ENCODE results near the gene CFAP100. TPM values are rescaled to one million over a fixed set of nuclear protein-coding genes. Genes with fewer than 3 reads are reported as not detected.

CFAP100 gene
- total RNA-seq, 1 experiment from 2014 or later = not detected

DNA sequence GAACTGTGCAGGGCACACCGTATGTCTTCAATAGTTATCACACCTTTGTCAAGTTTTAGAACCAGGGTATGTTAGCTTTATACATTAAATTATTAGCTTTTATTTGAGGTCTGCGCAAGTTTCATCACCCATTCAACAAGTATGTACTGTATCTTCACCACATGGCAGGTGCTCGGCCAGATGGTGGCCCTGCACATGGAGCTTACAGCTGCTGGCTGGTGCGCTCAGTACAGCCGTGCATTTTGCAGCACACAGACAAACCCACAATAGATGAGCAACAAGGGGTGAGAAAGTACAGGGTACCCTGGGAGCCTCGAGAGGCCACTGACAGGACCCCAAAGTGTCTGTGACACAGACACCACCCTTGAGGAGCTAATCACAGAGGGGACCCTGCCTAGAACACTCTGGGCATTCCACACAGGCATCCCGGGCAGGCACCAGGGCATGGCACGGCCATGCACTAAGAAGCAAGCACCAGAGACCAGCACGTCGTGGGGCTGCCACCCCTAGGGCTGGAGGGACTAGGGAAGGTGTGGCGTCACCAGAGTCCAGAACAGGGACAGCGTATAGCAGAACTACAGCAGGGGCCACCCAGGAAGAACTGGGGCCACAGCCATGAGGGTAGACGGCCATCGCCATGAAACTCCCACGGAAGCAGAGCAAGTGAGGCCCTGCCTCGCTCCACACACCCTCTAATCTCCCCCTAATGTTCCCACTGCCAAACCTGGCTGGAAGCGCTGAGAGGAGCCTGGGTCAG lies 53.6 kb downstream of the CFAP100 start:
- no peak for TF ChIP-seq EZH2phosphoT487 (IDR thresholded peaks at IDR 0.05; ENCODE audit: borderline replicate concordance, low read length)
- TF ChIP-seq, protein P1, sequence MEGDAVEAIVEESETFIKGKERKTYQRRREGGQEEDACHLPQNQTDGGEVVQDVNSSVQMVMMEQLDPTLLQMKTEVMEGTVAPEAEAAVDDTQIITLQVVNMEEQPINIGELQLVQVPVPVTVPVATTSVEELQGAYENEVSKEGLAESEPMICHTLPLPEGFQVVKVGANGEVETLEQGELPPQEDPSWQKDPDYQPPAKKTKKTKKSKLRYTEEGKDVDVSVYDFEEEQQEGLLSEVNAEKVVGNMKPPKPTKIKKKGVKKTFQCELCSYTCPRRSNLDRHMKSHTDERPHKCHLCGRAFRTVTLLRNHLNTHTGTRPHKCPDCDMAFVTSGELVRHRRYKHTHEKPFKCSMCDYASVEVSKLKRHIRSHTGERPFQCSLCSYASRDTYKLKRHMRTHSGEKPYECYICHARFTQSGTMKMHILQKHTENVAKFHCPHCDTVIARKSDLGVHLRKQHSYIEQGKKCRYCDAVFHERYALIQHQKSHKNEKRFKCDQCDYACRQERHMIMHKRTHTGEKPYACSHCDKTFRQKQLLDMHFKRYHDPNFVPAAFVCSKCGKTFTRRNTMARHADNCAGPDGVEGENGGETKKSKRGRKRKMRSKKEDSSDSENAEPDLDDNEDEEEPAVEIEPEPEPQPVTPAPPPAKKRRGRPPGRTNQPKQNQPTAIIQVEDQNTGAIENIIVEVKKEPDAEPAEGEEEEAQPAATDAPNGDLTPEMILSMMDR (conservative IDR thresholded peaks at IDR 0.05; ENCODE audit: low read depth, low read length) = no peak
- no peak for TF ChIP-seq EZH2 (IDR thresholded peaks at IDR 0.05; ENCODE audit: low read length, unreplicated experiment)
- CTCF ChIA-PET = no interaction called here
- POLR2A ChIA-PET (ENCODE audit: unreplicated experiment) = no interaction called here
- H3K4me2 ChIP-seq (ENCODE audit: low read length) = no peak overlapping the region
- no peaks in the 10 kb centered on the region for H3K27me3 ChIP-seq (ENCODE audit: low read length)
- H3K79me2 ChIP-seq (ENCODE audit: low read length) = no peaks in the 10 kb centered on the region
- no peaks in the 10 kb centered on the region for H3K9me3 ChIP-seq (ENCODE audit: low read length)
- H3F3A ChIP-seq (ENCODE audit: low read length, unreplicated experiment) = no peaks in the 10 kb centered on the region
- no peak overlapping the region for H3K27ac ChIP-seq (ENCODE audit: low read length)
- H3K9me2 ChIP-seq (replicated peaks; ENCODE audit: low read length) = no peaks in the 10 kb centered on the region
- no peak overlapping the region for H3K4me3 ChIP-seq (ENCODE audit: low read length)
- no peaks in the 10 kb centered on the region for H3K4me1 ChIP-seq (ENCODE audit: insufficient read depth, low read length)
- H3K9ac ChIP-seq (ENCODE audit: low read length) = no peak overlapping the region
- H4K20me1 ChIP-seq (ENCODE audit: low read length) = no peaks in the 10 kb centered on the region
- DNase-seq = no peak
- no TSS peak for BruUV-seq (replicated peaks)
- no peak overlapping the region for H2AFZ ChIP-seq (ENCODE audit: low read length)
- ATAC-seq = no peak
- H3K36me3 ChIP-seq (ENCODE audit: low read depth, low read length) = no peaks in the 10 kb centered on the region
- intact Hi-C loops (cut with micrococcal nuclease) = no loop called here

DNA sequence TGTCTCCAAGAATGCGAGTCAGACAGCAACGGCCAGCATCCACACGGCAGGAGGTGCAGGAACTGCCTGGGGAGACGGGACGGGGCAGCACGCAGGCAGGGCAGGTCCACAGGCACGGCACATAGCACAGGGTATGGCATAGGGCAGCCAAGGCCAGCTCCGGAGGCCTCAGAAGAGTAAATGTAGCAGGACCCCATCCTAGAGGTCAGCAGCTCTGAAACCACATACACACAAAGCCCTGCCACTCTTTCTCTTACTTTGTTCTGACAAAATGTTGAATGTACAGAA lies 54.1 kb downstream of the CFAP100 start:
- Histone ChIP-seq H3K9ac (ENCODE audit: low read length) (no peak overlapping the region), H3F3A (ENCODE audit: low read length, unreplicated experiment) (no peaks in the 10 kb centered on the region)
- ATAC-seq = no peak

DNA sequence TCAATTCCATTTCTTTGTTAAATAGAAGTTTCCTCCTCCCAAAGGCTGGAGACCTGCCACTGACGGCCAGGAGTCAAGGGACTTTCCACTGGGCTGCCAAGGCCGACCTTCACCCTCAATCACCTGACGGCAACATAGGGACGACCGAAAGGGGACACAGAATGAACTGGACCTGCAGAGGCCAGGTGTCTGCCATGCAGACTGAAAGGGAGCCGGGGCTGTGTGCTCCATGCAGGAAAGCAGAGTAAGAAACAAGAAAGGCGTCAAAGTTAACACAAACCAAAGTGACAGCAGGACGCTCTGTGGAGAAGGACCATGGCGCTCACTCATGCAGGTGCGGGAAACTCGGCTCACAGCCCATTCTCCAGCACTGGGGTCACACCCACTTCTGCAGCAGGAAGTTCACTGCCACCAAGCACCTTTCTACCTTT lies 54.9 kb downstream of the CFAP100 start:
- TF ChIP-seq, protein P1 (conservative IDR thresholded peaks at IDR 0.05; ENCODE audit: low read depth, low read length) = no peak
- no peak for TF ChIP-seq EZH2phosphoT487 (IDR thresholded peaks at IDR 0.05; ENCODE audit: borderline replicate concordance, low read length)
- TF ChIP-seq EZH2 (IDR thresholded peaks at IDR 0.05; ENCODE audit: low read length, unreplicated experiment) = no peak
- ATAC-seq = no peak
- intact Hi-C loops (cut with micrococcal nuclease) = no loop called here

More for the DNA sequence above, 54.1 kb downstream of the CFAP100 start:
- Histone ChIP-seq H3K36me3 (ENCODE audit: low read depth, low read length) (no peaks in the 10 kb centered on the region), H3K9me2 (replicated peaks; ENCODE audit: low read length) (no peaks in the 10 kb centered on the region), H4K20me1 (ENCODE audit: low read length) (no peaks in the 10 kb centered on the region), H3K79me2 (ENCODE audit: low read length) (no peaks in the 10 kb centered on the region), H3K9me3 (ENCODE audit: low read length) (no peaks in the 10 kb centered on the region), H3K4me3 (ENCODE audit: low read length) (no peak overlapping the region), H3K4me2 (ENCODE audit: low read length) (no peak overlapping the region), H3K27ac (ENCODE audit: low read length) (no peak overlapping the region), H3K27me3 (ENCODE audit: low read length) (no peaks in the 10 kb centered on the region), H3K4me1 (ENCODE audit: insufficient read depth, low read length) (no peaks in the 10 kb centered on the region), H2AFZ (ENCODE audit: low read length) (no peak overlapping the region)
- DNase-seq = no peak
- TF ChIP-seq, protein P1 (conservative IDR thresholded peaks at IDR 0.05; ENCODE audit: low read depth, low read length) = no peak
- TF ChIP-seq EZH2phosphoT487 (IDR thresholded peaks at IDR 0.05; ENCODE audit: borderline replicate concordance, low read length) (no peak), EZH2 (IDR thresholded peaks at IDR 0.05; ENCODE audit: low read length, unreplicated experiment) (no peak)
- intact Hi-C loops (cut with micrococcal nuclease) = no loop called here
- ChIA-PET POLR2A (ENCODE audit: unreplicated experiment) (no interaction called here), CTCF (no interaction called here)
- BruUV-seq (replicated peaks) = no TSS peak

More for the DNA sequence above, 54.9 kb downstream of the CFAP100 start:
- Histone ChIP-seq H3K4me1 (ENCODE audit: insufficient read depth, low read length) (no peaks in the 10 kb centered on the region), H3K4me3 (ENCODE audit: low read length) (no peak overlapping the region), H3K4me2 (ENCODE audit: low read length) (no peak overlapping the region), H3K9me2 (replicated peaks; ENCODE audit: low read length) (no peaks in the 10 kb centered on the region), H4K20me1 (ENCODE audit: low read length) (no peaks in the 10 kb centered on the region), H3K27ac (ENCODE audit: low read length) (no peak overlapping the region), H3K79me2 (ENCODE audit: low read length) (no peaks in the 10 kb centered on the region), H3K9ac (ENCODE audit: low read length) (no peak overlapping the region), H3K36me3 (ENCODE audit: low read depth, low read length) (0 out of 2 replicates have a peak, but pooled peaks cover 3% of the 10 kb centered on the region), H3K27me3 (ENCODE audit: low read length) (no peaks in the 10 kb centered on the region), H3K9me3 (ENCODE audit: low read length) (no peaks in the 10 kb centered on the region), H2AFZ (ENCODE audit: low read length) (no peak overlapping the region), H3F3A (ENCODE audit: low read length, unreplicated experiment) (no peaks in the 10 kb centered on the region)
- ChIA-PET CTCF (no interaction called here), POLR2A (ENCODE audit: unreplicated experiment) (no interaction called here)
- no peak for DNase-seq
- no TSS peak for BruUV-seq (replicated peaks)

Measured in PC-3 (cell line).